Measurements from ENCODE around the gene MRPS35.

DNA sequence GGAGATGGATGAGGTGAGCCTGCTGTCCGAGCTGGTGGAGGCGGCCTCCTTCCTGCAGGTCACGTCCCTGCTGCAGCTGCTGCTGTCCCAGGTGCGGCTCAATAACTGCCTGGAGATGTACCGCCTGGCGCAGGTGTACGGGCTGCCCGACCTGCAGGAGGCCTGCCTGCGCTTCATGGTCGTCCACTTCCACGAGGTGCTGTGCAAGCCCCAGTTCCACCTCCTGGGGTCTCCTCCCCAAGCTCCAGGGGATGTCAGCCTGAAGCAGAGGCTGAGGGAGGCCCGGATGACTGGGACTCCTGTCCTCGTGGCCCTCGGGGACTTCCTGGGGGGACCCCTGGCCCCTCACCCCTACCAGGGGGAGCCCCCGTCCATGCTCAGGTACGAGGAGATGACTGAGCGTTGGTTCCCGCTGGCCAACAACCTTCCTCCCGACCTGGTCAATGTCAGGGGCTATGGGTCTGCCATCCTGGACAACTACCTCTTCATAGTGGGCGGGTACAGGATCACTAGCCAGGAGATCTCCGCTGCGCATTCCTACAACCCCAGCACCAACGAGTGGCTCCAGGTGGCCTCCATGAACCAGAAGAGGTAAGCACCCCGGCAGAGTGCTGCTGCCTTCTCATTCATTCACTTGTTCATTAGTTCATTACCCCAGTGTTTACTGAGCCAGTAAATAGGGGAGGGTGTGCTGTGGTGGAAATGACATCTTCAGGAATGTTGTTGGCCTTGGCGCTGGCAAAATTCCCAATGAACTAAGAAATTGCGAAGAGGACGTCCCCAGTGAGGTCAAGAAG is 70.2 kb downstream of the MRPS35 start:
- TF ChIP-seq, protein P1, sequence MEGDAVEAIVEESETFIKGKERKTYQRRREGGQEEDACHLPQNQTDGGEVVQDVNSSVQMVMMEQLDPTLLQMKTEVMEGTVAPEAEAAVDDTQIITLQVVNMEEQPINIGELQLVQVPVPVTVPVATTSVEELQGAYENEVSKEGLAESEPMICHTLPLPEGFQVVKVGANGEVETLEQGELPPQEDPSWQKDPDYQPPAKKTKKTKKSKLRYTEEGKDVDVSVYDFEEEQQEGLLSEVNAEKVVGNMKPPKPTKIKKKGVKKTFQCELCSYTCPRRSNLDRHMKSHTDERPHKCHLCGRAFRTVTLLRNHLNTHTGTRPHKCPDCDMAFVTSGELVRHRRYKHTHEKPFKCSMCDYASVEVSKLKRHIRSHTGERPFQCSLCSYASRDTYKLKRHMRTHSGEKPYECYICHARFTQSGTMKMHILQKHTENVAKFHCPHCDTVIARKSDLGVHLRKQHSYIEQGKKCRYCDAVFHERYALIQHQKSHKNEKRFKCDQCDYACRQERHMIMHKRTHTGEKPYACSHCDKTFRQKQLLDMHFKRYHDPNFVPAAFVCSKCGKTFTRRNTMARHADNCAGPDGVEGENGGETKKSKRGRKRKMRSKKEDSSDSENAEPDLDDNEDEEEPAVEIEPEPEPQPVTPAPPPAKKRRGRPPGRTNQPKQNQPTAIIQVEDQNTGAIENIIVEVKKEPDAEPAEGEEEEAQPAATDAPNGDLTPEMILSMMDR (IDR thresholded peaks at IDR 0.05; ENCODE audit: poor library complexity) = no peak
- TF ChIP-seq EZH2 (IDR thresholded peaks at IDR 0.05; ENCODE audit: borderline replicate concordance) = no peak

Measured in hepatocyte (in vitro differentiated cells).